GM12874 (cell line): Measurements from ENCODE around the gene LCNL1.

Experiments
- CTCF ChIP-seq: IDR thresholded peaks from 2 replicates; pipeline ENCODE4 v1.5.1; 2011; ENCODE audit warnings: low read depth, mild to moderate bottlenecking, control low read depth, low read length, moderate library complexity; ENCODE audit not compliant: insufficient read depth

The LCNL1 gene

GRCh38 chr9:137006116-137007003, 23.6 kb downstream of the LCNL1 start:
- no peak for TF ChIP-seq CTCF

GRCh38 chr9:137007108-137007815, 24.5 kb downstream of the LCNL1 start:
- no peak for TF ChIP-seq CTCF

- TF ChIP-seq CTCF: no peak
Observed at GRCh38 chr9:137007816-137008270, 25.1 kb downstream of the LCNL1 start.

- no peak for TF ChIP-seq CTCF
Observed at GRCh38 chr9:137008312-137008711, 25.5 kb downstream of the LCNL1 start.

GRCh38 chr9:137009217-137009616, 26.4 kb downstream of the LCNL1 start:
- no peak for TF ChIP-seq CTCF

- TF ChIP-seq CTCF: no peak
Observed at GRCh38 chr9:137009938-137010732, 27.3 kb downstream of the LCNL1 start.

GRCh38 chr9:137011156-137011555, 28.4 kb downstream of the LCNL1 start:
- no peak for TF ChIP-seq CTCF
